ENCODE results near the gene KLHL26.
"Not testable (repeated sequence)": the region's sequence is repeated elsewhere in the genome, so short reads cannot be mapped to it uniquely, and the experiment has no call there.

The KLHL26 gene

GRCh38 chr19:18595475-18595874 is 41.4 kb upstream of the KLHL26 start:
- H3K4me3 ChIP-seq (ENCODE audit: low read depth, low read length) = no peak overlapping the region
- TF ChIP-seq, protein P1, sequence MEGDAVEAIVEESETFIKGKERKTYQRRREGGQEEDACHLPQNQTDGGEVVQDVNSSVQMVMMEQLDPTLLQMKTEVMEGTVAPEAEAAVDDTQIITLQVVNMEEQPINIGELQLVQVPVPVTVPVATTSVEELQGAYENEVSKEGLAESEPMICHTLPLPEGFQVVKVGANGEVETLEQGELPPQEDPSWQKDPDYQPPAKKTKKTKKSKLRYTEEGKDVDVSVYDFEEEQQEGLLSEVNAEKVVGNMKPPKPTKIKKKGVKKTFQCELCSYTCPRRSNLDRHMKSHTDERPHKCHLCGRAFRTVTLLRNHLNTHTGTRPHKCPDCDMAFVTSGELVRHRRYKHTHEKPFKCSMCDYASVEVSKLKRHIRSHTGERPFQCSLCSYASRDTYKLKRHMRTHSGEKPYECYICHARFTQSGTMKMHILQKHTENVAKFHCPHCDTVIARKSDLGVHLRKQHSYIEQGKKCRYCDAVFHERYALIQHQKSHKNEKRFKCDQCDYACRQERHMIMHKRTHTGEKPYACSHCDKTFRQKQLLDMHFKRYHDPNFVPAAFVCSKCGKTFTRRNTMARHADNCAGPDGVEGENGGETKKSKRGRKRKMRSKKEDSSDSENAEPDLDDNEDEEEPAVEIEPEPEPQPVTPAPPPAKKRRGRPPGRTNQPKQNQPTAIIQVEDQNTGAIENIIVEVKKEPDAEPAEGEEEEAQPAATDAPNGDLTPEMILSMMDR (IDR thresholded peaks at IDR 0.05; ENCODE audit: borderline replicate concordance, insufficient read depth, low read depth, low read length) = no peak

DNA sequence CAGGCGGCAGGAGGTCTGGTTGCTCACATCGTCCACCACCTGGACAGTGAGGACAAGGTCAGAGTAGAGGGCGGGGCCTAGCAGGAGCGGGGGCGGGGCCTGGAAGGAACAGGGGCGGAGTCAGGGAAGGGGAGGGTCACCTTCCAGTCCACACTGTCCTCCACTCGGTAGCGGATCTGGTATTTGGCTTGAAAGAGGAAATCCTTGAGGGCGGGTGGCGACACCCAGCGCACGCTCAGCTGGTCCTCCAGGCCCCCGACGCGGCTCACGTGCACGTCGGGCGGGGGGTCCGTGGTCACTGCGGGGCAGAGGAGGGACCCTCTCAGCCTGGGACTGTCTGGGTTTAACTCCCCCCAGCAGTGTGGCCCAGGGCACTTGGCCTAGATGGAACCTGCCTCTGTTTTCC is 40.1 kb upstream of the KLHL26 start:
- H3K4me3 ChIP-seq (ENCODE audit: low read depth, low read length) = no peak overlapping the region
- TF ChIP-seq, protein P1 (IDR thresholded peaks at IDR 0.05; ENCODE audit: borderline replicate concordance, insufficient read depth, low read depth, low read length) = no peak

DNA sequence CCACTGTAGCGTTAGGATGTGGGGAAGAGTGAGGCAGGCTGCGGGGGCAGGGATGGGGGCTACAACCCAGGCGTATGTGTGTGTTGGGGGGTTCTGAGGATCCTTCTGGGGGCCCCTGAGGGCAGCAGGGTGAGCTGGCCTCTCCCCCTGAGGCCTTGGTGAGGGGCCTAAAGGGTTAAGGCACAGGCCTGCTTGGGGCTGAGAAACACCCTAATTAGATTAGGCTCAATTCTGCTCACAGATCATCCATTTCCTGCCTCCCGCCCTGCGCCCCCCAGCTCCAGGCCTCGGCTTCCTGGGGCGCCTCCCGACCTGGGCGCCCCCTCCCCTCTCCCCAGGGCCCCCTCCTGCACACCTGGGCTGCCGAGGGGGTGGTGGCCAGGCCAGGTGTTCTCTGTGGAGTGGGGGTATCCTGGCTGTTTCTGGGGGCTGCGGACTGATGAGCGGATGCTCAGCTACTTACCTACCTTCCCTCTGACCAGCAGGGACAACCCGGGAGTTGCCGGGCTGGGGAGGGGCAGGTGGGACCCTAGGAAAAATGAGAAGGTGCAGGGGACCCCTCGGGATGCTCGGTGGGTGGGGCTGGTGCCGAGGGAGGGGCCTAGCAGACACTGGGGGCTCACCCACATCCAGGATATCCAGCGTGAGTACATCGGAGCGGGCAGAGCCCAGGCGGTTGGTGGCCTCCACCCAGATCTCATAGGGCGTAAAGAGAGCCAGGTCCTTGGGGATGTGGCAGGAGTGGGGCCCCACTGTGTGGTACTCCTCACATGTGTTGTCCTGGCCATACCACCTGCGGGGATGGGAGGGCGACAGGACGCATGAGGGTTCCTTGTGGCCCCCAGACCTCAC is 38.8 kb upstream of the KLHL26 start:
- TF ChIP-seq, protein P1 (IDR thresholded peaks at IDR 0.05; ENCODE audit: borderline replicate concordance, insufficient read depth, low read depth, low read length) = no peak
- no peak overlapping the region for H3K4me3 ChIP-seq (ENCODE audit: low read depth, low read length)

DNA sequence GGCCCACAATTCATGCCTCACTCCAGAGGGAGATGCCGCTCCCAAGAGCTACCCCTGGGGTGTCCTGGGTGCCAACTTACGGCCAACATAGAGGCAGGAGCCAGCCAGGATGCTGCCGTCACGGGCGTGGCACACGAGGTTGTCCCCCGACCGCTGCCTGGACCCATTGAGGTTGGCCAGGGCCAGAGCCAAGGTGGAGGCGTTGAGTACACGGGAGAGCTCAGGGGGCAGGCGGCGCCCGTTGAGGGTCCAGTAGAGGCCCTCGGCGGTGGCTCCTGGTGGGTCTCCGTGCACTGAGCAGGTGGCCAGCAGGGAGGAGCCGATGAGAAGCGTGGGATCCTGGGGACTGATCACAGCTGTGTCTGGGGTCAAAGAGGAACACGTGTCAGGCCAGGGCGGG is 37.3 kb upstream of the KLHL26 start:
- TF ChIP-seq, protein P1 (IDR thresholded peaks at IDR 0.05; ENCODE audit: borderline replicate concordance, insufficient read depth, low read depth, low read length) = no peak
- H3K4me3 ChIP-seq (ENCODE audit: low read depth, low read length) = no peak overlapping the region

DNA sequence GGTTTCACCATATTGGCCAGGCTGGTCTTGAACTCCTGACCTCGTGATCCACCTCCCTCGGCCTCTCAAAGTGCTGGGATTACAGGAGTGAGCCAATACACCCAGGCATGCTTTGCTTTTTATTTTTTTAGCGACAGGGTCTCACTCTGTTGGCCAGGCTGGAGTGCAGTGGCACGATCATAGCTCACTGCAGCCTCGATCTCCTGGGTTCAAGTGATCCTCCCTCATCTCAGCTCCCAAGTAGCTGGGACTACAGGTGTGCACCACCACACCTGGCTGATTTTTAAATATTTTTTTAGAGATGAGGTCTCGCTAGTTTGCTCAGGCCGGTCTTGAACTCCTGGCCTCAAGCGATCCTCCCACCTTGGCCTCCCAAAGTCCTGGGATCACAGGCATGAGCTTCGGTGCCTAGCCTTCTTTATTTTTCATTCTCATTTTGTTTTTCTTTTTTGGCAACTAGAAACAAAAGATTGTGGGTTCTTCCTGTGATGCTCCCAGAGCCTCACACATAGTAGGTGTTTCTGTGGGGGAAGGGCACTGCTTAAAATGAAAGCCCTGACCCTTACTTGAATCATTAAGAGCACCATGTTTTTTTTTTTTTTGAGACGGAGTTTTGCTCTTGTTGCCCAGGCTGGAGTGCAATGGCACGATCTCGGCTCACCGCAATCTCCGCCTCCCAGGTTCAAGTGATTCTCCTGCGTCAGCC is 36.0 kb upstream of the KLHL26 start:
- H3K4me3 ChIP-seq (ENCODE audit: low read depth, low read length) = not testable (repeated sequence)

DNA sequence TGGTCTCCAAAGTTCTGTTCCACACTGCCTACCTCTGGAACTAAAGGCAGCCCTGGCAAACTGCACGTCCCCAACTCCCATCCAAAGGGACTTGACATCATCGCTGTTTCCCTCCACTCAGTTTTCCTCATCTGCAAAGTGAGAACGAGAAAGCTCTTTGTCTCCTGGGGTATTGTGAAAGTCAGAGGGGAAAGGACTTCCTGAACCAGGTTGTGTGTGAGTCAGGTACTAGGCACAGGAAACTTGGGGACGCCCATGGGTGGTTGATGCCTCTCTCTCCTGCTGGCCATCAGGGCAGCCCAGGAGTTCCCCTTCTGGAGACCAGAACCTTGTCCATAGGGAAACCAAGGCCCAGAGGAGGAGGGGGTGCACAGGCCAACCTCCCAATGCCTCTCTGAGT is 35.0 kb upstream of the KLHL26 start:
- H3K4me3 ChIP-seq (ENCODE audit: low read depth, low read length) = no peak overlapping the region
- TF ChIP-seq, protein P1 (IDR thresholded peaks at IDR 0.05; ENCODE audit: borderline replicate concordance, insufficient read depth, low read depth, low read length) = no peak

GRCh38 chr19:18603255-18603957 is 33.4 kb upstream of the KLHL26 start:
- TF ChIP-seq, protein P1 (IDR thresholded peaks at IDR 0.05; ENCODE audit: borderline replicate concordance, insufficient read depth, low read depth, low read length) = peak; percentile 30; the same call in 1 of the 2 replicates

More at GRCh38 chr19:18603255-18603957, 33.4 kb upstream of the KLHL26 start:
- H3K4me3 ChIP-seq (ENCODE audit: low read depth, low read length) = no peak overlapping the region

Measured in GM12875 (cell line).